NCI-H1417 treated with DMSO at 0.1 percent for 48 hours (cell line): Measurements from ENCODE around the gene TBC1D24.

Source experiments
- DNase-seq: peaks from one replicate; lab custom pipeline; 2025; lab: John Stamatoyannopoulos, UW

Gene TBC1D24

GRCh38 chr16:2517954-2518605, 43.2 kb downstream of the TBC1D24 start:
- no peak for DNase-seq

- no peak for DNase-seq
Observed at GRCh38 chr16:2518823-2519710, 44.1 kb downstream of the TBC1D24 start.

GRCh38 chr16:2519711-2520080, 44.8 kb downstream of the TBC1D24 start:
- DNase-seq, result no peak

- DNase-seq, result peak; percentile 4
Observed at GRCh38 chr16:2520097-2520783, 45.3 kb downstream of the TBC1D24 start, which contains the start of gene AMDHD2. TSS of gene AMDHD2 (plus strand) at chr16:2520371. CDS start at chr16:2520459, 88 bp downstream.

GRCh38 chr16:2520784-2521531, 46.0 kb downstream of the TBC1D24 start:
- no peak for DNase-seq

- DNase-seq, result no peak
Observed at GRCh38 chr16:2523801-2524231, 48.9 kb downstream of the TBC1D24 start.

GRCh38 chr16:2524339-2524938, 49.5 kb downstream of the TBC1D24 start:
- DNase-seq, result no peak

GRCh38 chr16:2526135-2526534, 51.2 kb downstream of the TBC1D24 start:
- DNase-seq, result no peak

- DNase-seq, result no peak
Observed at GRCh38 chr16:2527071-2527783, 52.3 kb downstream of the TBC1D24 start.

- DNase-seq, result no peak
Observed at GRCh38 chr16:2527784-2528100, 52.8 kb downstream of the TBC1D24 start.

- DNase-seq, result no peak
Observed at GRCh38 chr16:2528161-2529060, 53.5 kb downstream of the TBC1D24 start.

GRCh38 chr16:2529061-2529931, 54.4 kb downstream of the TBC1D24 start:
- no peak for DNase-seq

GRCh38 chr16:2529961-2530628, 55.2 kb downstream of the TBC1D24 start:
- DNase-seq, result no peak

GRCh38 chr16:2530629-2531318, 55.8 kb downstream of the TBC1D24 start:
- no peak for DNase-seq

- DNase-seq, result no peak
Observed at GRCh38 chr16:2531371-2531695, 56.4 kb downstream of the TBC1D24 start, which contains the start of gene CEMP1. TSS of gene CEMP1 (minus strand) at chr16:2531408. CDS start at chr16:2531073, 335 bp downstream.

- peak; percentile 47 for DNase-seq
Observed at GRCh38 chr16:2531696-2532493, 57.0 kb downstream of the TBC1D24 start.
